Upper lobe of left lung (tissue), 6 donors: ENCODE measurements around the gene ZNF639. TPM values are rescaled to one million over a fixed set of nuclear protein-coding genes. Genes with fewer than 3 reads are reported as not detected.

Experiments used
- ATAC-seq, 2 donors: fragments of 200-7000 bp; cut with Tn5 transposase; one replicate each; pipeline ENCODE4 v1.9.1; 2022; ENCODE audit warnings: mild to moderate bottlenecking in 2 of 2, moderate library complexity in 2 of 2; ENCODE audit not compliant: low FRiP score in 2 of 2
- DNase-seq, 2 donors: peaks; one replicate each; pipeline ENCODE4 v3.0.0-alpha.2; 2019 to 2020
- H3K27ac ChIP-seq, 4 donors: fragments of 200-600 bp; sonication (generic); one replicate each; pipeline ENCODE4 v1.5.1; 2016 to 2019
- H3K27me3 ChIP-seq, 4 donors: fragments of 200-600 bp; sonication (generic); one replicate each; pipeline ENCODE4 v1.5.1; 2017 to 2019
- H3K36me3 ChIP-seq, 4 donors: fragments of 200-600 bp; sonication (generic); one replicate each; pipeline ENCODE4 v1.5.1; 2016 to 2019
- H3K4me1 ChIP-seq, 4 donors: fragments of 200-600 bp; sonication (generic); one replicate each; pipeline ENCODE4 v1.5.1; 2018 to 2019
- H3K4me3 ChIP-seq, 4 donors: fragments of 200-600 bp; sonication (generic); one replicate each; pipeline ENCODE4 v1.5.1; 2017 to 2019; ENCODE audit warnings: mild to moderate bottlenecking in 2 of 4, moderate library complexity in 1 of 4
- H3K9me3 ChIP-seq, 4 donors: fragments of 200-600 bp; sonication (generic); one replicate each; pipeline ENCODE4 v1.5.1; 2018 to 2019
- CTCF ChIP-seq, 6 experiments: fragments of 450-650 bp in 4 of 6; fragments of 200-600 bp in 2 of 6; sonication (generic) in 2 of 6; IDR thresholded peaks; one replicate each; pipeline ENCODE4 v1.5.1; 2016 to 2019; ENCODE audit warnings: antibody characterized with exemption in 6 of 6
- EP300 ChIP-seq, 4 donors: sonication (generic); formaldehyde crosslinking; IDR thresholded peaks; one replicate each; pipeline ENCODE4 v1.5.1; 2017; ENCODE audit warnings: antibody characterized with exemption in 4 of 4, control low read depth in 2 of 4
- POLR2A ChIP-seq, 4 donors: fragments of 450-650 bp; IDR thresholded peaks; one replicate each; pipeline ENCODE4 v1.5.1; 2016 to 2017; ENCODE audit warnings: antibody characterized with exemption in 4 of 4, mild to moderate bottlenecking in 2 of 4
- POLR2AphosphoS5 ChIP-seq, 2 donors: sonication (generic); formaldehyde crosslinking; IDR thresholded peaks; one replicate each; pipeline ENCODE4 v1.5.1; 2017; ENCODE audit warnings: antibody characterized with exemption in 2 of 2
- WGBS, 2 donors: methylation state at CpG; one replicate each; pipeline ENCODE4 v1.1.5; 2017 to 2018; 5-methylcytosine and 5-hydroxymethylcytosine counted together
- total RNA-seq, 6 donors: library from RNA; depleted of rRNA in 4 of 6; stranded (reverse); fragments of >200 nt in 4 of 6; gene quantifications; one replicate each; pipeline versions ENCODE4 v1.1.0 to v1.2.1, GENCODE V29; 2016 to 2021
- donor health status: DM: no; HTN: no; CAD: no; lungs with moderate emphysema.
- donor health status: DM: no; HTN: yes; CAD: no; lungs with severe emphysema.

ZNF639 gene
- total RNA-seq, 6 donors from 2014 or later, result 12.0 to 57.3 (median 23.7) TPM

- Histone ChIP-seq H3K4me1 (no peaks in the 10 kb centered on the region), H3K36me3 (no peaks in the 10 kb centered on the region), H3K9me3 (no peaks in the 10 kb centered on the region), H3K27me3 (no peaks in the 10 kb centered on the region), H3K4me3 (no peak overlapping the region), H3K27ac (no peak overlapping the region)
- ATAC-seq (no peak), DNase-seq (no peak)
- WGBS, 2 donors, result 55 to 84% methylated on average over 4 of the region's 4 CpGs
- no peak for TF ChIP-seq POLR2A (IDR thresholded peaks at IDR 0.05)
- TF ChIP-seq POLR2AphosphoS5 (IDR thresholded peaks at IDR 0.05), result no peak
- TF ChIP-seq EP300 (IDR thresholded peaks at IDR 0.05), result no peak
- TF ChIP-seq CTCF (IDR thresholded peaks at IDR 0.05), result no peak
Measured at GRCh38 chr3:179288845-179289244, 34.0 kb upstream of the ZNF639 start.

GRCh38 chr3:179289295-179289694 is 33.5 kb upstream of the ZNF639 start:
- H3K36me3 ChIP-seq, result no peaks in the 10 kb centered on the region
- H3K4me3 ChIP-seq, result no peak overlapping the region
- no peak for ATAC-seq
- no peaks in the 10 kb centered on the region for H3K27me3 ChIP-seq
- TF ChIP-seq POLR2A (IDR thresholded peaks at IDR 0.05) (no peak), POLR2AphosphoS5 (IDR thresholded peaks at IDR 0.05) (no peak), EP300 (IDR thresholded peaks at IDR 0.05) (no peak), CTCF (IDR thresholded peaks at IDR 0.05) (no peak)
- H3K9me3 ChIP-seq, result no peaks in the 10 kb centered on the region
- no peak overlapping the region for H3K27ac ChIP-seq
- H3K4me1 ChIP-seq, result no peaks in the 10 kb centered on the region
- no peak for DNase-seq
- 53 to 81% methylated on average over 3 of the region's 3 CpGs for WGBS, 2 donors

- H3K27ac ChIP-seq, result no peak overlapping the region
- DNase-seq (no peak), ATAC-seq (no peak)
- H3K27me3 ChIP-seq, result no peaks in the 10 kb centered on the region
- no peaks in the 10 kb centered on the region for H3K4me1 ChIP-seq
- H3K36me3 ChIP-seq, result no peaks in the 10 kb centered on the region
- 80 to 85% methylated on average over 2 of the region's 2 CpGs for WGBS, 2 donors
- H3K9me3 ChIP-seq, result no peaks in the 10 kb centered on the region
- TF ChIP-seq EP300 (IDR thresholded peaks at IDR 0.05) (no peak), CTCF (IDR thresholded peaks at IDR 0.05) (no peak), POLR2AphosphoS5 (IDR thresholded peaks at IDR 0.05) (no peak), POLR2A (IDR thresholded peaks at IDR 0.05) (no peak)
- H3K4me3 ChIP-seq, result no peak overlapping the region
Measured at GRCh38 chr3:179292450-179292849, 30.4 kb upstream of the ZNF639 start.

- TF ChIP-seq POLR2A (IDR thresholded peaks at IDR 0.05), result no peak
- no peak for TF ChIP-seq POLR2AphosphoS5 (IDR thresholded peaks at IDR 0.05)
- TF ChIP-seq CTCF (IDR thresholded peaks at IDR 0.05), result no peak
- TF ChIP-seq EP300 (IDR thresholded peaks at IDR 0.05), result no peak
- H3K27me3 ChIP-seq, result no peaks in the 10 kb centered on the region
- WGBS, 2 donors, result 61 to 85% methylated on average over 5 of the region's 5 CpGs
- ATAC-seq (no peak), DNase-seq (no peak)
- H3K4me3 ChIP-seq, result no peak overlapping the region
- no peaks in the 10 kb centered on the region for H3K9me3 ChIP-seq
- H3K36me3 ChIP-seq, result no peaks in the 10 kb centered on the region
- no peak overlapping the region for H3K27ac ChIP-seq
- H3K4me1 ChIP-seq, result no peaks in the 10 kb centered on the region
Measured at GRCh38 chr3:179297971-179298725, 24.7 kb upstream of the ZNF639 start.

GRCh38 chr3:179299316-179299715 is 23.5 kb upstream of the ZNF639 start:
- DNase-seq, result no peak
- TF ChIP-seq CTCF (IDR thresholded peaks at IDR 0.05) (no peak), POLR2A (IDR thresholded peaks at IDR 0.05) (no peak), EP300 (IDR thresholded peaks at IDR 0.05) (no peak), POLR2AphosphoS5 (IDR thresholded peaks at IDR 0.05) (no peak)
- 90 to 96% methylated on average over 2 of the region's 2 CpGs for whole genome bisulfite sequencing, 2 donors
- Histone ChIP-seq H3K36me3 (no peaks in the 10 kb centered on the region), H3K9me3 (no peaks in the 10 kb centered on the region), H3K4me3 (no peak overlapping the region), H3K27me3 (no peaks in the 10 kb centered on the region), H3K4me1 (no peaks in the 10 kb centered on the region), H3K27ac (no peak overlapping the region)
- ATAC-seq, result no peak
